Activated B cell treated with CpG ODN at 0.5 μM for 24 hours (primary cell): Measurements from ENCODE around the gene B4GALT4. TPM values are rescaled to one million over a fixed set of nuclear protein-coding genes. Genes with fewer than 3 reads are reported as not detected.

Experiments used
- ATAC-seq: fragments of 200-7000 bp; cut with Tn5 transposase; one replicate; pipeline ENCODE4 v1.10.0; 2021; ENCODE audit warnings: low read depth, mild to moderate bottlenecking, moderate library complexity
- CTCF ChIA-PET: fragments of 350-600 bp; sonication (Branson Sonifier 250); formaldehyde crosslinking; loops from one replicate; lab custom pipeline; 2021; ENCODE audit warnings: antibody characterized with exemption; lab: Charles Lee
- POLR2A ChIA-PET: fragments of 350-600 bp; sonication (Branson Sonifier 250); formaldehyde crosslinking; loops from one replicate; lab custom pipeline; 2021; ENCODE audit warnings: antibody characterized with exemption; lab: Charles Lee
- DNase-seq: peaks from one replicate; pipeline ENCODE4 v3.0.0; 2022
- H3K27ac Mint-ChIP-seq: one replicate; pipeline ENCODE4 v1.8.0; 2020; ENCODE audit warnings: mixed read lengths
- H3K27me3 Mint-ChIP-seq: one replicate; pipeline ENCODE4 v1.8.0; 2021; ENCODE audit warnings: mixed read lengths
- H3K36me3 Mint-ChIP-seq: one replicate; pipeline ENCODE4 v1.8.0; 2021; ENCODE audit warnings: low read depth, mixed read lengths
- H3K4me1 Mint-ChIP-seq: one replicate; pipeline ENCODE4 v1.8.0; 2021; ENCODE audit warnings: mixed read lengths
- H3K4me3 Mint-ChIP-seq: one replicate; pipeline ENCODE4 v1.8.0; 2020; ENCODE audit warnings: mild to moderate bottlenecking, mixed read lengths
- H3K9me3 Mint-ChIP-seq: one replicate; pipeline ENCODE4 v1.8.0; 2020; ENCODE audit warnings: mixed read lengths
- CTCF ChIP-seq: fragments of 200-600 bp; IDR thresholded peaks from one replicate; pipeline ENCODE4 v1.8.0; 2022; ENCODE audit warnings: antibody characterized with exemption, mild to moderate bottlenecking
- intact Hi-C: fragments of 100-400 bp; cut with micrococcal nuclease; formaldehyde crosslinking; loops from one replicate; pipeline ENCODE4 v1.15.1; 2024
- total RNA-seq: library from RNA; stranded (reverse); gene quantifications from 2 replicates; pipeline ENCODE4 v1.2.3, GENCODE V29; 2022

The B4GALT4 gene
- total RNA-seq, 1 donor from 2014 or later = 18.0 TPM

- intact Hi-C loops = no loop called here
- DNase-seq (no peak), ATAC-seq (peak; percentile 77)
- no peaks in the 10 kb centered on the region for H3K36me3 Mint-ChIP-seq
- ChIA-PET CTCF (interaction anchor here (0.9 to 2.5 kb wide), 2 partner anchors 17 to 422 kb away, joined by 4 to 17 read pairs; partner anchors contain the start of gene B4GALT4), POLR2A (interaction anchor here (0.7 to 2.5 kb wide), 2 partner anchors 19 to 113 kb away, joined by 4 to 23 read pairs; partner anchors contain the start of genes B4GALT4 and TEX55)
- no peaks in the 10 kb centered on the region for H3K9me3 Mint-ChIP-seq
- H3K27me3 Mint-ChIP-seq = no peaks in the 10 kb centered on the region
- no peak overlapping the region for H3K4me3 Mint-ChIP-seq
- no peak for TF ChIP-seq CTCF
- H3K27ac Mint-ChIP-seq = peak overlapping the region; percentile 61
- peaks cover 22% of the 10 kb centered on the region for H3K4me1 Mint-ChIP-seq
These were observed 18.2 kb upstream of the B4GALT4 start for GRCh38 chr3:119258915-119259314.

DNA sequence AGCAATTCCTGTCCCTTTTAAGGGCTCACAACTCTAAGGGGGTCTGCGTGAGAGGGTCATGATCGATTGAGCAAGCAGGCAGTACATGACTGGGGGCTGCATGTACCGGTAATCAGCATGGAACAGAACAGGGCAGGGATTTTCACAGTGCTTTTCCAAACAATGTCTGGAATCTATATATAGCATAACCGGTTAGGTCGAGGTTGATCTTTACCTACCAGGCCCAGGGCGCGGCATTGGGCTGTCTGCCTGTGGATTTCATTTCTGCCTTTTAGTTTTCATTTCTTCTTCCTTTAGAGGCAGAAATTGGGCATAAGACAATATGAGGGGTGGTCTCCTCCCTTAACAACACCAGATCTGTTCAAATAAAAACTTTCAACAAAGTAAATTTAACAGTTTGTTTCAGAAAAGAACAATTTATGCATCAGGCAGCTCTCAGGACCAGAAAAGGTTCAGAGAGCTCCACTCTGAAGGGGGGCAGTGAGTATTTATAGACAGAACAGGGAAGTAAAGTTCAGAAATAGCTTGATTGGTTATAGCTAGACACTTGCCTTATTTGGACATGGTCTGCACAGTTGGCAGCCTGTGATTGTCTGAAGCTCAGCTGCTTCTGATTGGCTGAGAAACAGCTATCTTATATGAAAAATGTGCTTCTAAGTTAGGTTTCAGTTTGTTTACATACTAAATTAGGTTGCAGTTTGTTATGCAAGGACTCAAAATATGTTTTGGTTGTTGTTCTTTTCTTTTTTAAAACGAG is 17.2 kb upstream of the B4GALT4 start:
- peaks cover 22% of the 10 kb centered on the region for H3K4me1 Mint-ChIP-seq
- DNase-seq = no peak
- no peak overlapping the region for H3K27ac Mint-ChIP-seq
- H3K4me3 Mint-ChIP-seq = peak overlapping the region; percentile 11
- ATAC-seq = peak; percentile 75
- no peaks in the 10 kb centered on the region for H3K36me3 Mint-ChIP-seq
- no peaks in the 10 kb centered on the region for H3K27me3 Mint-ChIP-seq
- intact Hi-C loops = no loop called here
- H3K9me3 Mint-ChIP-seq = peaks cover under 1% of the 10 kb centered on the region
- no peak for TF ChIP-seq CTCF
- POLR2A ChIA-PET = interaction anchor here (0.7 to 2.5 kb wide), 5 partner anchors 17 to 1092 kb away, joined by 3 to 23 read pairs (median 4); partner anchors contain the start of genes ARHGAP31, B4GALT4 and TEX55
- CTCF ChIA-PET = interaction anchor here (0.9 to 2.5 kb wide), 3 partner anchors 16 to 423 kb away, joined by 4 to 17 read pairs (median 5); partner anchors contain the start of gene B4GALT4

DNA sequence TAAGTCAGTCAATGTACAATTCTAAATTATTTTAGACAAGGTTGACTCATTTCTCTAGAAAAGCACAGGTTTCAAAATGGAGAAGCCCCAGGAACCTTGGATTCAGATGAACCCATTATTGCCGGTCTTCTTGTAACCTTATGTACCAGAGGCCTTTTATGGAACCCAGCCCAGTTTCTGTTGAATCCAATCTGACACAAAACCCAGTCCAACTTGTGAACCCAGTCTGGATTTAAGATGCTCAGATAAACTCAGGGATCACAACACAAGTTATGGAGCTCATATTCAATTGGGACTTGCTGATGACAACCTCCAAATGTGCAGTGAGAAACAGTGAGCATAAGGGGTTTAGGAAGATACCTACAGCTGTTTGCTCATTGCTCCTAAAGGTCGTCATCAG is 16.4 kb upstream of the B4GALT4 start:
- DNase-seq (no peak), ATAC-seq (no peak)

DNA sequence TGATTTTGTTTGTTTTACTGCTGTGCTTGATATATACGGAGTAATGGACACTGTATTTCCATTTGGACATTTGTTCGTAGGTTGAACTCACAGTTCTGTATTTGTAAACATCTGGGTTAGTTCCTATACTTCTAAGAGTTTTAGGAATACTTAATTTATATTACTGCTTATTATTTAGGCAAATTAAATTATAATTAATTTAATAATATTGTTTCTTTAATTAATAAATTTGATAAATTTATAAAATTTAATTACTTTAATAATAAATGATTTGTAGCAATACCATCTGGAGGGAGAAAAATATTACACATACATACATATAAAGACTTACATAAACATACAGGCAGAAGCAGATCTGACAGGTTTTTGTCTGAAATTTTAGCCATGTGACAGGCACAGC is 14.5 kb upstream of the B4GALT4 start:
- intact Hi-C loops = no loop called here
- H3K27ac Mint-ChIP-seq = no peak overlapping the region

More for the DNA sequence above, 16.4 kb upstream of the B4GALT4 start:
- no peak overlapping the region for H3K27ac Mint-ChIP-seq
- POLR2A ChIA-PET = interaction anchor here (1.4 to 2.5 kb wide), 2 partner anchors 17 to 207 kb away, joined by 6 to 23 read pairs; partner anchors contain the start of gene B4GALT4
- no peak overlapping the region for H3K4me3 Mint-ChIP-seq
- no peaks in the 10 kb centered on the region for H3K36me3 Mint-ChIP-seq
- no peak for TF ChIP-seq CTCF
- intact Hi-C loops = no loop called here
- CTCF ChIA-PET = no interaction called here
- H3K9me3 Mint-ChIP-seq = peaks cover 2% of the 10 kb centered on the region
- H3K27me3 Mint-ChIP-seq = no peaks in the 10 kb centered on the region
- peaks cover 22% of the 10 kb centered on the region for H3K4me1 Mint-ChIP-seq

More for the DNA sequence above, 14.5 kb upstream of the B4GALT4 start:
- ATAC-seq (no peak), DNase-seq (no peak)
- POLR2A ChIA-PET = no interaction called here
- Mint-ChIP-seq H3K9me3 (peaks cover 2% of the 10 kb centered on the region), H3K4me3 (no peak overlapping the region), H3K4me1 (peaks cover 22% of the 10 kb centered on the region), H3K36me3 (no peaks in the 10 kb centered on the region), H3K27me3 (no peaks in the 10 kb centered on the region)
- CTCF ChIA-PET = no interaction called here
- no peak for TF ChIP-seq CTCF
